Measurements from ENCODE around the gene AKIRIN1.
"Not testable (repeated sequence)": the region's sequence is repeated elsewhere in the genome, so short reads cannot be mapped to it uniquely, and the experiment has no call there.

Gene AKIRIN1

DNA sequence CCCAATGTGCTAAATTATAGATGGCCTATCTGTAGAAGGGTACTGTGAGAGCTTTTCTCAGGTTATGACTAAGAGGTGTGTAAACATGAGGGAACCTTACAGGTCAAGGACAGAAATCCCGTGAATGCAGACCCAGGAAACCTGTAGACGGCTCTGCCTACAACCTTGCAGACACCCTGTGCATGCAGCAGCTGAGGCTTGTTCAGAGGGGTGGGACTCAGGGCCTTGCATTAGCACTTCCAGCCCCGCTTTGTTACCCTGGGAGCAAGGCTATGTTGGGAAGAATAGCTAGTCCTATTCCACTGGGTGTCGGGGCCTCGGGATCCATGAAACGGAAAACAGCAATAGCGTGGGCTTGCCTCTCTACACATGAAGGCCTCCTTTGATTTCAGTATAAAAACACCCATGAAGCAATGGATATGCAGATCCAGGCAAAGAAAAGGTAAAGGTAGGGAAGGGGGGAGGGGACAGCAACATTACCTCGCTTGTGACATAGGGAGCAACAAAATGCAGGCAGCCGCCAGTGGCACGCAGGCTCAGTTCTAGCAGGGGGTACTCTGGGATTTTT lies 25.6 kb downstream of the AKIRIN1 start:
- TF ChIP-seq, protein P1, sequence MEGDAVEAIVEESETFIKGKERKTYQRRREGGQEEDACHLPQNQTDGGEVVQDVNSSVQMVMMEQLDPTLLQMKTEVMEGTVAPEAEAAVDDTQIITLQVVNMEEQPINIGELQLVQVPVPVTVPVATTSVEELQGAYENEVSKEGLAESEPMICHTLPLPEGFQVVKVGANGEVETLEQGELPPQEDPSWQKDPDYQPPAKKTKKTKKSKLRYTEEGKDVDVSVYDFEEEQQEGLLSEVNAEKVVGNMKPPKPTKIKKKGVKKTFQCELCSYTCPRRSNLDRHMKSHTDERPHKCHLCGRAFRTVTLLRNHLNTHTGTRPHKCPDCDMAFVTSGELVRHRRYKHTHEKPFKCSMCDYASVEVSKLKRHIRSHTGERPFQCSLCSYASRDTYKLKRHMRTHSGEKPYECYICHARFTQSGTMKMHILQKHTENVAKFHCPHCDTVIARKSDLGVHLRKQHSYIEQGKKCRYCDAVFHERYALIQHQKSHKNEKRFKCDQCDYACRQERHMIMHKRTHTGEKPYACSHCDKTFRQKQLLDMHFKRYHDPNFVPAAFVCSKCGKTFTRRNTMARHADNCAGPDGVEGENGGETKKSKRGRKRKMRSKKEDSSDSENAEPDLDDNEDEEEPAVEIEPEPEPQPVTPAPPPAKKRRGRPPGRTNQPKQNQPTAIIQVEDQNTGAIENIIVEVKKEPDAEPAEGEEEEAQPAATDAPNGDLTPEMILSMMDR (IDR thresholded peaks at IDR 0.05; ENCODE audit: insufficient read depth, low read depth, low read length, missing control alignments) = no peak
- H3K4me3 ChIP-seq (ENCODE audit: low read depth, low read length) = no peak overlapping the region
- DNase-seq (ENCODE audit: low read depth) = no peak

DNA sequence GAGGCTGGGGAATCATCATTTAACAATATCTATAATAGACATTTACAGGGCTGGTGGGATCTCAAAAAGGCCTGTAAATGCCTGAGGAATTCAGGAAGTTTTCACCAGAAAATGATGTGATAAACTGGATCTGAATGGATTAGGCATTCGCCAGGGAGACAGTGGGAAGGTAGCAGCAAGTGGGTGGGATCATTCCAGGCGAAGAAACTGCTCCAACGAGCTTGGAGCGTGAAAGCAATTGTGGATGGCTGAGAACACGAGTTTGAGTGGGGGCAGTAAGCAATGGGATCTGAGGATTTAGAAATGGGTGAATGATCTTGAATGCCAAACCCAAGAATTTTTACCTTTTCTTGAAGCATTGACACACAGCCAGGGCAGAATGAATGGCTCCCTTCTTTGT lies 26.2 kb downstream of the AKIRIN1 start:
- no peak for DNase-seq (ENCODE audit: low read depth)
- TF ChIP-seq, protein P1 (IDR thresholded peaks at IDR 0.05; ENCODE audit: insufficient read depth, low read depth, low read length, missing control alignments) = no peak
- H3K4me3 ChIP-seq (ENCODE audit: low read depth, low read length) = no peak overlapping the region

DNA sequence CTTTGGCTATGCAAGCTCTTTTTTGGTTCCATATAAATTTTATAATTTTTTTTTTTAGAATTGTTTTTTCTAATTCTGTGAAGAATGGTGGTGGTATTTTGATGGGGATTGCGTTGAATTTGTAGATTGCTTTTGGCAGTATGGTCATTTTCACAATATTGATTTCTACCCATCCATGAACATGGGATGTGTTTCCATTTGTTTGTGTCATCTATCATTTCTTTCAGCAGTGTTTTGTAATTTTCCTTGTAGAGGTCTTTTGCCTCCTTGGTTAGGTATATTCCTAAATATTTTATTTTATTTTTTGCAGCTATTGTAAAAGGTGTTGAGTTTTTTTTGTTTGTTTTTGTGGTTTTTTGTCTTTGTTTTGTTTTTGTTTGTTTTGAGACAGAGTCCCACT lies 29.4 kb downstream of the AKIRIN1 start:
- DNase-seq (ENCODE audit: low read depth); H3K4me3 ChIP-seq (ENCODE audit: low read depth, low read length): not testable (repeated sequence)

DNA sequence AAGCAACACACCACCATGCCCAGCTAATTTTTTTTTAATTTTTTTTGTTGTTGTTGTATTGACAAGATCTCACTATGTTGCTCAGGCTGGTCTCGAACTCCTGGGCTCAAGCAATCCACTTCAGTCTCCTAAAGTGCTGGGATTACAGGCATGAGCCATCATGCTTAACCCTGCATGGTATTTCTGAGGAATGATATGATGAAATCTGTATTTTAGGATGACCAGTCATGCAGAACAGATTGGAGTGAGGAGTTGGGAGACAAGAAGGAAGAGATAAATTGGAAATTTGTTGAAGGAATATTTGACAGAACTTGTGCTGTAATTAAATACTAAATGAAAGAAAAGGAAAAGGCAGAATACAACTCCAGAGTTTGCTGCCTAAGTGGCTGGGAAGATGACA lies 30.4 kb downstream of the AKIRIN1 start:
- no peak for DNase-seq (ENCODE audit: low read depth)
- H3K4me3 ChIP-seq (ENCODE audit: low read depth, low read length) = no peak overlapping the region
- TF ChIP-seq, protein P1 (IDR thresholded peaks at IDR 0.05; ENCODE audit: insufficient read depth, low read depth, low read length, missing control alignments) = no peak

DNA sequence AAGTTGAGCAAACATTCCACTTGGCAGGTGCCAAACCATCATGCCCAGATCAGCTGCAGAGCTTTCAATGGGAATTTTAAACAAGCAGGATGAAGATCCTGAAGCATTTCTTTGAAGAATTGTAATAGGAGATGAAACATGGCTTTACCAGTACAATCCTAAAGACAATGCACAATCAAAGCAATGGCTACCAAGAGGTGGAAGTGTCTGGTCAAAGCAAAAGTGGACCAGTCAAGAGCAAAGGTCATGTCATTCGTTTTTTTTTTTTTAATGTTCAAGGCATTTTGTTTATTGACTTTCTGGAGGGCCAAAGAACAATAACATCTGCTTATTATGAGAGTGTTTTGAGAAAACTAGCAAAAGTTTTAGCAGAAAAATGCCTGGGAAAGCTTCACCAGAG lies 32.1 kb downstream of the AKIRIN1 start:
- TF ChIP-seq, protein P1 (IDR thresholded peaks at IDR 0.05; ENCODE audit: insufficient read depth, low read depth, low read length, missing control alignments) = no peak
- DNase-seq (ENCODE audit: low read depth) = no peak
- H3K4me3 ChIP-seq (ENCODE audit: low read depth, low read length) = no peak overlapping the region

DNA sequence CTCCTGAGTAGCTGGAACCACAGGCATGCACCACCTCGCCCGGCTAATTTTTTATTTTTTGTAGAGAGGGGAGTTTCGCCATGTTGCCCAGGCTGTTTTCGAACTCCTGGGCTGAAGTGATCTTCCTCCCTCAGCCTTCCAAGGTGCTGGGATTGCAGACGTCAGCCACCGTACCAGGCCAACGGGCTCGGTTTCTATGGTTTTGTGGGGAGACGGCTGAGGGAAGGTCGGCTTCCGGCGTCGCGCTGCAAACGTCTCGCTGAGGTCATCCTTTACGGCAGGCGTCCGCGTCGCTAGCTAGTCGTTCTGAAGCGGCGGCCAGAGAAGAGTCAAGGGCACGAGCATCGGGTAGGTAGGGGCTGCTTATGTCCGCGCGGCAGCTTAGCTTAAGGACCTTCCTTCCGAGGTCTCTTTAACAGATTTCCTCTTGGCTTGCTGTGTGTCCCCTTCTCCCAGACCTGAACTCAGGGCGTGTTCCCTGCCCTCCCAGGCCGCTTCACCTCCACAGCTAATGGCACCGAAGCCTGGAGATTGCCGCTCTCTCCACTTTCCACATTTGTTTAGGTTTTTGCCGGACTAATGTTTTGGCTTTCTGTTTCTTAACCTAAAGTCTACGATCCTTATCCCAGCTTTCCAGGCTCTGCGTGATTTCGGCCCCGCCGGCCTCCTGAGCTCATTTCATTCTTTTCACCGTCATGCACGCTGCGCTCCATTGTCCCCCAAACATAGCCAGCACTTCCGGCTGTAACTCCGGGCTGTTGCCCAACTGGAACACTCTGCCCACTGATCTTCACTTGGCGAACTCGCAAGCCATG lies 35.2 kb downstream of the AKIRIN1 start, which contains the start of gene NDUFS5:
TSS of gene NDUFS5 (plus strand) at position 300 of the 815 bp plus-strand sequence. CDS start 2,375 bp downstream, outside the sequence.
- TF ChIP-seq, protein P1 (IDR thresholded peaks at IDR 0.05; ENCODE audit: insufficient read depth, low read depth, low read length, missing control alignments) = no peak
- peak within 1 kb of the TSS; percentile 84 for H3K4me3 ChIP-seq (ENCODE audit: low read depth, low read length)
- peak; percentile 93 for DNase-seq (ENCODE audit: low read depth)

DNA sequence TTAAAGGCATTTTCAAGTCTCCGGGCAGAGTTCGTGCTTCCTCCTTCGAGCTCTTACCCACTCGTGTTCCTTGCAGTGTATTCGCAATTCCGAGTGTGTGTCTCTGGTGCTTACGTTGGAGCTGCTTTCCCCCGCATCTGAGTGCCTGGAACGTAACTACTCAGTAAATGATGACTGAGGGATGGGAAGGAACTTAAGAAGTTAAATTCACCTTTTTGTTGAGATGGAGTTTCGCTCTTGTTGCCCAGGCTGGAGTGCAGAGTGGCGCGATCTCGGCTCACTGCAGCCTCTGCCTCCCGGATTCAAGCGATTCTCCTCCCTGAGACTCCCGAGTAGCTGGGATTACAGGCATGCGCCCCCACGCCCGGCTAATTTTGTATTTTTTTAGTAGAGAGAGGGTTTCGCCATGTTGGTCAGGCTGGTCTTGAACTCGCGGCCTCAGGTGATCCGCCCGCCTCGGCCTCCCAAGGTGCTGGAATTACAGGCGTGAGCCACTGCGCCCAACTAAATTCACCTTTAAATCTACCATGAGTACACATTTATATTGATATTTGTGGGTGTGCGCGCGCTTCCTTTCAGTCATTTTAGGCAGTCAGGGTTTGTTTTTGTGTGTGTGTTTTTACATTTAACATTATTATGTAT lies 35.9 kb downstream of the AKIRIN1 start:
- H3K4me3 ChIP-seq (ENCODE audit: low read depth, low read length) = peak overlapping the region; percentile 84
- TF ChIP-seq, protein P1 (IDR thresholded peaks at IDR 0.05; ENCODE audit: insufficient read depth, low read depth, low read length, missing control alignments) = no peak
- DNase-seq (ENCODE audit: low read depth) = no peak

All from GM12865 (cell line).